AG10803 (cell line): ENCODE measurements around the gene EID3.

Experiments used
- DNase-seq: peaks from one replicate; pipeline ENCODE4 v3.0.0; 2010; ENCODE audit warnings: low read depth
- H3K4me3 ChIP-seq: 2 replicates; pipeline ENCODE4 v1.5.1; 2011; ENCODE audit warnings: mild to moderate bottlenecking, low read length, control low read depth
- CTCF ChIP-seq: conservative IDR thresholded peaks from 2 replicates; pipeline ENCODE4 v1.5.1; 2011; ENCODE audit warnings: mild to moderate bottlenecking, low read length, control low read depth, inconsistent platforms

Gene EID3

GRCh38 chr12:104313568-104314241 is 10.2 kb downstream of the EID3 start:
- H3K4me3 ChIP-seq, result no peak overlapping the region
- no peak for DNase-seq
- no peak for TF ChIP-seq CTCF

- no peak overlapping the region for H3K4me3 ChIP-seq
- DNase-seq, result no peak
- no peak for TF ChIP-seq CTCF
Measured at GRCh38 chr12:104314242-104314614, 10.7 kb downstream of the EID3 start.

GRCh38 chr12:104315326-104316224 is 12.0 kb downstream of the EID3 start:
- no peak overlapping the region for H3K4me3 ChIP-seq
- DNase-seq, result peak; percentile 27
- TF ChIP-seq CTCF, result no peak

GRCh38 chr12:104316936-104317335 is 13.4 kb downstream of the EID3 start:
- no peak overlapping the region for H3K4me3 ChIP-seq
- no peak for DNase-seq
- TF ChIP-seq CTCF, result no peak

- DNase-seq, result no peak
- H3K4me3 ChIP-seq, result no peak overlapping the region
- TF ChIP-seq CTCF, result no peak
Measured at GRCh38 chr12:104317538-104318210, 14.1 kb downstream of the EID3 start.

- DNase-seq, result no peak
- TF ChIP-seq CTCF, result no peak
- H3K4me3 ChIP-seq, result no peak overlapping the region
Measured at GRCh38 chr12:104319028-104319427, 15.5 kb downstream of the EID3 start.
